ENCODE measurements around the gene ZBTB21. TPM values are rescaled to one million over a fixed set of nuclear protein-coding genes. Genes with fewer than 3 reads are reported as not detected.
A peak's percentile ranks its signal among the peaks of the same experiment; 100 is the strongest.

The ZBTB21 gene
- total and polyA plus RNA-seq, 9 of the 15 experiments (the other 6 are each of a cell fraction or from before 2014, with no cell fraction given) = 2.2 to 15.2 (median 8.7) TPM

GRCh38 chr21:41953831-41954653 is 56.1 kb downstream of the ZBTB21 start, which contains the start of gene C2CD2 (continued):
- peak; percentile 33; the same call in 1 of the 2 replicates for TF ChIP-seq CREB1 (IDR thresholded peaks at IDR 0.05)
- no peak for TF ChIP-seq CREB1 (CRISPR knock-in tag; IDR thresholded peaks at IDR 0.05)
- no peak for TF ChIP-seq CEBPZ (IDR thresholded peaks at IDR 0.05; ENCODE audit: borderline replicate concordance, low read depth, low read length)
- no peak; the same call in 1 of the 2 replicates for TF ChIP-seq STAG1 (CRISPR knock-in tag; IDR thresholded peaks at IDR 0.05; ENCODE audit: borderline replicate concordance)
- TF ChIP-seq EZH2 (IDR thresholded peaks at IDR 0.05; ENCODE audit: borderline replicate concordance, low read depth, low read length) = no peak
- TF ChIP-seq SPI1 (IDR thresholded peaks at IDR 0.05; ENCODE audit: borderline replicate concordance, low read depth, low read length) = peak; percentile 26; the same call in 1 of the 2 replicates
- TF ChIP-seq NEUROD1 (IDR thresholded peaks at IDR 0.05; ENCODE audit: borderline replicate concordance, low read depth, low read length, partially characterized antibody) = no peak
- no peak; a peak in 1 of 4 replicates for TF ChIP-seq RCOR1 (IDR thresholded peaks at IDR 0.05; ENCODE audit: borderline replicate concordance in 1 of 2, low read depth in 2 of 2, low read length in 2 of 2)
- no peak for TF ChIP-seq ZNF140 (CRISPR knock-in tag; IDR thresholded peaks at IDR 0.05)
- peak; percentile 90 for TF ChIP-seq SMARCA5 (IDR thresholded peaks at IDR 0.05)
- TF ChIP-seq ZNF707 (CRISPR knock-in tag; conservative IDR thresholded peaks at IDR 0.05) = no peak
- no peak for TF ChIP-seq SNAPC5 (CRISPR knock-in tag; IDR thresholded peaks at IDR 0.05)
- TF ChIP-seq PATZ1 (CRISPR knock-in tag; IDR thresholded peaks at IDR 0.05; ENCODE audit: borderline replicate concordance) = no peak
- TF ChIP-seq GATA2 (CRISPR knock-in tag; IDR thresholded peaks at IDR 0.05) = no peak
- TF ChIP-seq NR0B1 (IDR thresholded peaks at IDR 0.05; ENCODE audit: partially characterized antibody) = no peak
- no peak for TF ChIP-seq ZMIZ1 (IDR thresholded peaks at IDR 0.05; ENCODE audit: low read depth in 2 of 2, low read length in 2 of 2)

All from K562 (cell line).